ENCODE data around the gene ATP10B. TPM values are rescaled to one million over a fixed set of nuclear protein-coding genes. Genes with fewer than 3 reads are reported as not detected.

Gene ATP10B
- total RNA-seq, 4 donors from 2014 or later = 17.9 to 29.6 (median 23.5) TPM

GRCh38 chr5:160787240-160787639, 64.8 kb downstream of the ATP10B start:
- no peak for TF ChIP-seq POLR2A (IDR thresholded peaks at IDR 0.05)
- intact Hi-C loops (cut with DNase I; ENCODE audit: low total_unique reads) = no loop called here
- DNase-seq (ENCODE audit: low spot score in 2 of 2) = no peak
- WGBS, 2 donors = 56 to 66% methylated on average over 4 of the region's 4 CpGs
- H3K4me3 ChIP-seq (ENCODE audit: low read depth, poor library complexity, severe bottlenecking) = no peak overlapping the region

- DNase-seq (ENCODE audit: low spot score in 2 of 2) = no peak
- H3K4me3 ChIP-seq (ENCODE audit: low read depth, poor library complexity, severe bottlenecking) = no peak overlapping the region
- no peak for TF ChIP-seq POLR2A (IDR thresholded peaks at IDR 0.05)
- no peak for TF ChIP-seq CTCF (IDR thresholded peaks at IDR 0.05)
- 55 to 66% methylated on average over 11 of the region's 11 CpGs for WGBS, 2 donors
- intact Hi-C loops (cut with DNase I; ENCODE audit: low total_unique reads) = no loop called here
Observed at GRCh38 chr5:160774666-160775315, 77.2 kb downstream of the ATP10B start.

- 54 to 61% methylated on average over 10 of the region's 10 CpGs for WGBS, 2 donors
- H3K4me3 ChIP-seq (ENCODE audit: low read depth, poor library complexity, severe bottlenecking) = no peak overlapping the region
- intact Hi-C loops (cut with DNase I; ENCODE audit: low total_unique reads) = no loop called here
- no peak for TF ChIP-seq CTCF (IDR thresholded peaks at IDR 0.05)
- no peak for TF ChIP-seq POLR2A (IDR thresholded peaks at IDR 0.05)
- DNase-seq (ENCODE audit: low spot score in 2 of 2) = no peak
Observed at GRCh38 chr5:160773646-160774410, 78.2 kb downstream of the ATP10B start.

GRCh38 chr5:160772854-160773253, 79.2 kb downstream of the ATP10B start:
- TF ChIP-seq CTCF (IDR thresholded peaks at IDR 0.05) (no peak), POLR2A (IDR thresholded peaks at IDR 0.05) (no peak)
- 58 to 73% methylated on average over 7 of the region's 7 CpGs for WGBS, 2 donors
- no peak overlapping the region for H3K4me3 ChIP-seq (ENCODE audit: low read depth, poor library complexity, severe bottlenecking)
- no peak for DNase-seq (ENCODE audit: low spot score in 2 of 2)
- intact Hi-C loops (cut with DNase I; ENCODE audit: low total_unique reads) = no loop called here

GRCh38 chr5:160770718-160771117, 81.3 kb downstream of the ATP10B start:
- intact Hi-C loops (cut with DNase I; ENCODE audit: low total_unique reads) = no loop called here
- DNase-seq (ENCODE audit: low spot score in 2 of 2) = no peak
- TF ChIP-seq CTCF (IDR thresholded peaks at IDR 0.05) (no peak), POLR2A (IDR thresholded peaks at IDR 0.05) (no peak)
- WGBS, 2 donors = 76 to 78% methylated on average over 3 of the region's 3 CpGs
- H3K4me3 ChIP-seq (ENCODE audit: low read depth, poor library complexity, severe bottlenecking) = no peak overlapping the region

- WGBS, 2 donors = 74 to 80% methylated on average over 4 of the region's 4 CpGs
- intact Hi-C loops (cut with DNase I; ENCODE audit: low total_unique reads) = no loop called here
- no peak for TF ChIP-seq CTCF (IDR thresholded peaks at IDR 0.05)
- TF ChIP-seq POLR2A (IDR thresholded peaks at IDR 0.05) = no peak
- no peak overlapping the region for H3K4me3 ChIP-seq (ENCODE audit: low read depth, poor library complexity, severe bottlenecking)
- no peak for DNase-seq (ENCODE audit: low spot score in 2 of 2)
Observed at GRCh38 chr5:160769301-160769700, 82.7 kb downstream of the ATP10B start.
